ENCODE results near the gene HBP1. TPM values are rescaled to one million over a fixed set of nuclear protein-coding genes. Genes with fewer than 3 reads are reported as not detected.

HBP1 gene
- total and polyA plus RNA-seq, 2 of the 4 experiments (the other 2 are of a cell fraction), result 27.1 to 69.9 TPM

GRCh38 chr7:107130487-107131220 is 38.1 kb upstream of the HBP1 start:
- dilution Hi-C loops (cut with HindIII; ENCODE audit: low sequenced_read_pairs, unreplicated experiment), result no loop called here
- ChIA-PET CTCF (interaction anchor here (1.0 to 1.2 kb wide), 2 partner anchors 13 to 122 kb away, joined by 3 to 5 read pairs; no protein-coding TSS in a partner anchor), POLR2A (ENCODE audit: unreplicated experiment) (interaction anchor here (0.5 to 1.1 kb wide), 2 partner anchors 8 to 82 kb away, joined by 3 to 4 read pairs; no protein-coding TSS in a partner anchor)
- TF ChIP-seq MAFK (IDR thresholded peaks at IDR 0.05; ENCODE audit: low read depth, low read length), result no peak
- no peak for TF ChIP-seq MXI1 (IDR thresholded peaks at IDR 0.05; ENCODE audit: borderline replicate concordance, low read depth, low read length)
- no peak for TF ChIP-seq RFX5 (IDR thresholded peaks at IDR 0.05; ENCODE audit: low read depth, low read length)
- TF ChIP-seq USF2 (IDR thresholded peaks at IDR 0.05; ENCODE audit: low read depth, low read length), result no peak
- H3K4me2 ChIP-seq (ENCODE audit: low read depth, low read length), result no peak overlapping the region
- H2AK9ac ChIP-seq (replicated peaks; ENCODE audit: low read depth, low read length, poor library complexity), result no peak overlapping the region
- no peak overlapping the region for H2AK5ac ChIP-seq (ENCODE audit: low read depth, low read length)
- H4K91ac ChIP-seq (ENCODE audit: insufficient read depth, low read depth, low read length), result no peak overlapping the region
- H3K9me1 ChIP-seq (ENCODE audit: insufficient read depth, low read length), result no peaks in the 10 kb centered on the region
- H4K5ac ChIP-seq (ENCODE audit: low read depth, low read length), result no peak overlapping the region
- H2BK5ac ChIP-seq (ENCODE audit: low read depth, low read length, poor library complexity, severe bottlenecking), result no peak overlapping the region
- no peak overlapping the region for H3K23ac ChIP-seq (ENCODE audit: low read depth, low read length)
- H4K20me1 ChIP-seq (ENCODE audit: insufficient read depth, low read length), result no peaks in the 10 kb centered on the region
- H3K79me1 ChIP-seq (ENCODE audit: low read depth in 1 of 2, low read length in 2 of 2), result no peaks in the 10 kb centered on the region
- no peaks in the 10 kb centered on the region for H3K27me3 ChIP-seq (ENCODE audit: control insufficient read depth, insufficient read depth, low read length)
- no peak overlapping the region for H2BK15ac ChIP-seq (ENCODE audit: low read depth, low read length)
- no peak for DNase-seq
- no peak overlapping the region for H2AFZ ChIP-seq (replicated peaks; ENCODE audit: low read length, poor library complexity)
- H3K9ac ChIP-seq (ENCODE audit: low read depth, low read length), result no peak overlapping the region
- in situ Hi-C loops (cut with MboI; ENCODE audit: low sequenced_read_pairs), result no loop called here
- no peak overlapping the region for H3K4ac ChIP-seq (ENCODE audit: low read depth, low read length)
- no peak overlapping the region for H3K27ac ChIP-seq (ENCODE audit: insufficient read depth, low read length)
- H3K9me3 ChIP-seq (ENCODE audit: control insufficient read depth, insufficient read depth, low read length), result no peaks in the 10 kb centered on the region
- no TSS peak for BruUV-seq (replicated peaks)
- no peak for ATAC-seq (ENCODE audit: low read depth)
- intact Hi-C loops (cut with micrococcal nuclease), result no loop called here
- no peak overlapping the region for H4K8ac ChIP-seq (ENCODE audit: low read depth in 2 of 2, low read length in 2 of 2)
- H3K36me3 ChIP-seq (ENCODE audit: control insufficient read depth, insufficient read depth, low read length), result 0 out of 2 replicates have a peak, but pooled peaks cover 2% of the 10 kb centered on the region
- H2BK20ac ChIP-seq (ENCODE audit: low read depth, low read length), result no peak overlapping the region
- no peak overlapping the region for H3K4me3 ChIP-seq (ENCODE audit: insufficient read depth, low read depth, low read length)
- H3K14ac ChIP-seq (replicated peaks; ENCODE audit: low read depth, low read length), result no peak overlapping the region; the same call in 1 of the 2 replicates
- H3K4me1 ChIP-seq (ENCODE audit: control insufficient read depth, insufficient read depth, low read length), result no peaks in the 10 kb centered on the region; the same call in 1 of the 2 replicates
- no peak overlapping the region for H3K56ac ChIP-seq (ENCODE audit: extremely low read depth, insufficient read depth, low read length)
- H2BK120ac ChIP-seq (ENCODE audit: low read depth, low read length), result no peak overlapping the region
- WGBS, 2 experiments (ENCODE audit: extremely low coverage in 2 of 2, insufficient read length in 1 of 2), result no CpG with 5 or more reads among the region's 6 CpGs
- H3K18ac ChIP-seq (ENCODE audit: low read depth, low read length), result no peak overlapping the region

Data from IMR-90 (cell line).